Astrocyte (in vitro differentiated cells and primary cell): ENCODE results near the gene CLDN1.

Source experiments
- CTCF ChIP-seq: IDR thresholded peaks from 2 replicates; pipeline ENCODE4 v1.5.1; 2011; ENCODE audit warnings: low read depth, mild to moderate bottlenecking, inconsistent platforms, low read length, moderate library complexity; ENCODE audit not compliant: insufficient read depth
- EZH2 ChIP-seq: IDR thresholded peaks from 2 replicates; pipeline ENCODE4 v1.6.1; 2012; ENCODE audit warnings: mild to moderate bottlenecking, low read length, inconsistent platforms; ENCODE audit not compliant: insufficient read depth

GRCh38 chr3:190307164-190307545 is 15.1 kb downstream of the CLDN1 start:
- no peak for TF ChIP-seq CTCF
- no peak for TF ChIP-seq EZH2
